GM18519 (cell line): Measurements from ENCODE around the gene PIK3C3.
A peak's percentile ranks its signal among the peaks of the same experiment; 100 is the strongest.

ENCODE experiments used
- ATAC-seq: cut with Tn5 transposase; IDR thresholded peaks from one replicate; pipeline ENCODE4 v1.9.1; 2021; ENCODE audit warnings: mild to moderate bottlenecking, moderate library complexity; ENCODE audit not compliant: unreplicated experiment, low FRiP score

PIK3C3 gene

DNA sequence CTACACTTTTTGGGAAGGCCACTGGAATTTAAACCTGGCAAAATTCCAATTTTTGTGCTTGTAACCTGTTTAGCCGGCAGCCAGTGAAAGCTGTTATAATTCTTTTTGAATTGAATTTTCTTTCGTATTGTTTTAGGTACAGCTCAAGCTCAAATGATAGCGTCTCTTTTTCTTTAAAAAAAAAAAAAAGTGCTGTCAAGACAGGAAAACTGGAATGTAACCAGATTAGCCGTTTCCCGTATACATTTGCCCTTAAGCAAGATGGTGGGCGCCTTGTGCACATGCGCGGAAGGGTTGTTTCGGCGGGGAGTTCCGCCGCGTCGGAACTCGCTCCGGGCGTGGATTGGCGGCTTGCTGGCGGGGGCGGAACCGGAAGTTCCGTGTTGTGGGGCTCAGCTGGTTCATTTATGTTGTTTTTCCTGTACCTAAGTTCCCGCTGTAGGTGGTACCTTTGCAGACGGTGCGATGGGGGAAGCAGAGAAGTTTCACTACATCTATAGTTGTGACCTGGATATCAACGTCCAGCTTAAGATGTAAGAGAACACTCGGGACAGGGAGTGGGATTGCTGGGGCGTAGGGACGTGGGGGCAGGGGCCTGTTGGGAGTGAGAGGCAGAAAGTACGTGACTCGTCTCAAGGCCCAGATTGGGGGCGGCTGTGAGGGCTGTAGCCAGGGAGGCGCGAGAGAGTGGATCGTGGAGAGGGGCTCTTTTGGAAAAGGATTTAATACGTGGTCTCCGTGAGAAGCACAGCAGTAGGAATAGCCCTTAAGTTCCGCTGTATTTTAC is at the start of gene PIK3C3:
Gene PIK3C3 (plus strand): TSS at position 408 of the 787 bp plus-strand sequence. CDS start 58 bp downstream, at position 466.
- peak; percentile 91 for ATAC-seq

DNA sequence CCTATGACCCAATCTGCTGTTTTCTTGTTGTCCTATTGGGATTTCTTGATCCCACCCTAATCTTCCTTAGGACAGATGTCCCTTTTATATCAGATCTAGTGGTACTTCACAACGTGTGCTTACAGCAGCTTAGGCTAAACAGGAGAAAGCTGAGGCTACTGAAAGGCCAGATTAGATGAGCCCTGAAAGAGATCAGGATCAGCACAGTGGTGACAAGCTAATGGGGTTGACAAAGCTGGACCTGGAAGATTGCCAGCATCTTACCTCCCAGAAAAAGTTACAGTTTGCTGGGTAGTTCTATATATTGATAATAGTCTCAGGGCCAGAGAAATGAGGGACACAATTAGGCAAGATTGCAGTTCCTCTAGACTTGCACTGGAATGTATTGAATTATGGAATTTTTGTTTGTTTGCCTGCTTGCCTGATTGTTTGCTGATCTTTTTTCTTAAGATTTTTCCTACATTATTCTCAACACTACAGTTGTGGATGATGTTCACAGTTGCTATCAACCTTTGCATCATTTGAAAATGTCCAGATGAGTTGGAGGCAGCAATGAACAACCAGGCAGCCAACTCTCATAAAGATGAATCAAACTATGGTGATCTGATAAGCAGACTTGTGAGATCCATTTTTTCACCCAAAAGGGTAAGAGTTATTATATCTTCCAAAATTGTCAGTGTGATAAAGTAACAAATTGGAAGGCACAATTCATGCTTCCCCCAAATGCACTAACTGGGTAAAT is 49.1 kb upstream of the PIK3C3 start:
- ATAC-seq = no peak

DNA sequence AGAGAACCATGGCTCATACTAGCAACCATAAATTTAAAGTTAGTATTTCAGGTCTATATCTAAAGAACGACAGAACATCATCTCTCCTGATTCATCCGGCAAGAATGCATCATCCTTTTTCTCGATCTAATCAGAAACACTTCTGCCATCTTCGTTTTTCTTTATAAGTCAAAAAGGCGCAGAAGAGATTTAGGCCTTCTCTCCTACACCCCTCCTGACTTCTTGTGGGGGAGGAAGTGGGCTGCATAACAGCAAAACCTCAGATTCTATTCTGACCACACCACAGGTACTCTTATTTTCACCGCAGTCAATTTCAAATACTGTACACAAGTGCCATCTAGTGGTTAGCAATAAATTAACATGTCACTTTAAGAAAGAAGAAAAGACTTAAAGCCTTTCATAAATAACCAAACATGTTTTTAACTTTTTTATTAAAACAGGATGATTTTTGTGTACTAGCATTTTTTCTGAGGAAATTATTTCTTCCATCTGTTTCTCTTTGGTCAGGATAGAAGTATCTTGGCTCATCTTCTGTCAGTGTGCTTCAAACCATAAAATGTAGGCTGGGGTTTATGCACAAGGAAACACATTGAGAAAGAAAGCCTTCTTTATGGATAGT is 48.4 kb upstream of the PIK3C3 start:
- ATAC-seq = peak; percentile 96

GRCh38 chr18:41917181-41917580 is 37.9 kb upstream of the PIK3C3 start:
- ATAC-seq = no peak

- ATAC-seq = no peak
These were observed 33.3 kb upstream of the PIK3C3 start for GRCh38 chr18:41921770-41922169.

- no peak for ATAC-seq
These were observed 32.9 kb upstream of the PIK3C3 start for GRCh38 chr18:41922176-41922575.

GRCh38 chr18:41922841-41923240 is 32.2 kb upstream of the PIK3C3 start:
- ATAC-seq = no peak

GRCh38 chr18:41923446-41923845 is 31.6 kb upstream of the PIK3C3 start:
- ATAC-seq = no peak

GRCh38 chr18:41928581-41928980 is 26.5 kb upstream of the PIK3C3 start:
- no peak for ATAC-seq

- ATAC-seq = no peak
These were observed 22.1 kb upstream of the PIK3C3 start for GRCh38 chr18:41932899-41933298.

DNA sequence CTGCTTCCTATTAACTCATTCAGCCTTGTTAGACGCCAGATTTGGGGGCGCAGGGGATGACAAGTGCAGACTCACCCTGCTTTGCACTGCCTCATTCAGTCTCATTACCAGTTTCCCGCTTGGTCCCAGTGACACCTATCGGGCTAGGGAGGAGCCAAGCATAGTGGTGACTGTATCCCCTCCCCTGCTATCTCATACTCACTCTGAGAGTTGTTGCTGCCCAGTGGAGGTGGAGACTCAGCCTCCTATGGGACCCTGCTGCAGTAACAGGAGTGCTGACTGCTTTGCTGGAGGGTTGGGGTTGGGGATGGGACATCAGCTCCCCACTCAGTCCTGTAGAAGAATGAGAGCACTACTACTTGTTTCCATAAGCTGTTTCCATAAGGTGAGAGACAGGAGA is 21.3 kb upstream of the PIK3C3 start:
- ATAC-seq = no peak

GRCh38 chr18:41936471-41937134 is 18.4 kb upstream of the PIK3C3 start:
- ATAC-seq = no peak

GRCh38 chr18:41938445-41938844 is 16.6 kb upstream of the PIK3C3 start:
- no peak for ATAC-seq

- ATAC-seq = no peak
These were observed 15.7 kb upstream of the PIK3C3 start for GRCh38 chr18:41939326-41939725.

- no peak for ATAC-seq
These were observed 14.4 kb upstream of the PIK3C3 start for GRCh38 chr18:41940506-41941215.

GRCh38 chr18:41942254-41942653 is 12.8 kb upstream of the PIK3C3 start:
- ATAC-seq = no peak

DNA sequence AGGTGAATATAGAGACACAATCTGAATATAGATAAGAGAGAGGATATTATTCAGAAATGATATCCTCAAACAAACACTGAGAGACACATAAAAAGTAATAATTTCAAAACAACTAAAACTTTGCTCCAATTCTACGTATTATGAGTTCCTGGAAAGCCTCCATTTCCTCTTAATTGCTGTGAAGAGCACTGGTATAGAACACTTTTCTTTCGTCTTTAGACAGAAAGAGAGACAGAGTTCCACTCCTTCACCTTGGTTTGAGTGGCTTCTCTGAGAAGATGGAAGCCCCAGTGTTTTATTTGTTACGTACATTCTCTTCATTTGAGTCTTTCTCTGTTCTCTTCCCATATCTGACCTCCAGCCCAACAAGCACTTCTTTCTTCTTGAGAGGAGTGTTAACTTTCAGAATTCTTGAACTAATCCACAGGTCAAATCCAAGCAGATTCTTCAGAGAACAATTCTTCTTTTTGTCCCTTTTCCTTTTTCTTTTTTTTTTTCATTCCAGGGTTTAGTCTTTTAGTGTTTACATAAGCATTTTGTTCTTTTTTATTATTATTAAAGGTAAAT is 6.4 kb upstream of the PIK3C3 start:
- ATAC-seq = no peak

- no peak for ATAC-seq
These were observed 5.7 kb upstream of the PIK3C3 start for GRCh38 chr18:41949206-41949920.

- ATAC-seq = no peak
These were observed 654 bp downstream of the PIK3C3 start for GRCh38 chr18:41955688-41956087.
